B cell (primary cell): Measurements from ENCODE around the gene SEMA3F. TPM values are rescaled to one million over a fixed set of nuclear protein-coding genes. Genes with fewer than 3 reads are reported as not detected.

Experiments
- ATAC-seq: fragments of 200-7000 bp; cut with Tn5 transposase; one replicate; pipeline ENCODE4 v1.10.0; 2021; ENCODE audit warnings: low read depth, mild to moderate bottlenecking, moderate number of reproducible peaks, moderate library complexity
- CTCF ChIA-PET: fragments of 350-600 bp; sonication (Branson Sonifier 250); formaldehyde crosslinking; loops from one replicate; lab custom pipeline; 2021; ENCODE audit warnings: antibody characterized with exemption, inconsistent platforms; lab: Charles Lee
- POLR2A ChIA-PET: fragments of 350-600 bp; sonication (Branson Sonifier 250); formaldehyde crosslinking; loops from one replicate; lab custom pipeline; 2021; ENCODE audit warnings: antibody characterized with exemption; lab: Charles Lee
- DNase-seq: peaks from one replicate; pipeline ENCODE4 v3.0.0; 2013
- H2AFZ ChIP-seq: 2 replicates; pipeline ENCODE4 v1.6.1; 2012; ENCODE audit warnings: mild to moderate bottlenecking, low read depth, low read length; ENCODE audit not compliant: insufficient read depth, poor library complexity, severe bottlenecking
- H3K27ac ChIP-seq, 2 donors: 1 replicate in 1 of 2; 2 replicates in 1 of 2; pipeline ENCODE4 v1.5.1; 2012 to 2013; ENCODE audit warnings: low read length in 2 of 2, mild to moderate bottlenecking in 2 of 2, moderate library complexity in 1 of 2
- H3K27me3 ChIP-seq, 4 experiments: fragments of 200-600 bp in 1 of 4; sonication (generic) in 1 of 4; replicated peaks in 1 of 4; 1 replicate in 2 of 4; 2 replicates in 2 of 4; pipeline versions ENCODE4 v1.6.1 to v1.7.0; 2013 to 2016; ENCODE audit warnings: low read length in 3 of 4, mild to moderate bottlenecking in 2 of 4, mixed read lengths in 1 of 4, moderate library complexity in 1 of 4; ENCODE audit not compliant: insufficient read depth in 4 of 4, control insufficient read depth in 3 of 4; ENCODE audit errors: control extremely low read depth in 1 of 4
- H3K36me3 ChIP-seq, 2 experiments: replicated peaks in 1 of 2; 1 replicate in 1 of 2; 2 replicates in 1 of 2; pipeline versions ENCODE4 v1.6.1 to v1.7.1; 2013; ENCODE audit warnings: low read length in 1 of 2; ENCODE audit not compliant: insufficient read depth in 2 of 2, control insufficient read depth in 1 of 2; ENCODE audit errors: control extremely low read depth in 1 of 2, extremely low read depth in 1 of 2
- H3K4me1 ChIP-seq, 2 donors: fragments of 200-600 bp in 1 of 2; sonication (generic) in 1 of 2; 1 replicate in 1 of 2; 2 replicates in 1 of 2; pipeline versions ENCODE4 v1.5.1 to v1.6.1; 2013 to 2017; ENCODE audit warnings: low read length in 2 of 2; ENCODE audit not compliant: control insufficient read depth in 2 of 2, insufficient read depth in 2 of 2
- H3K4me2 ChIP-seq: replicated peaks from 2 replicates; pipeline ENCODE3; 2012; ENCODE audit warnings: mild to moderate bottlenecking, low read depth, low read length; ENCODE audit not compliant: poor library complexity, severe bottlenecking
- H3K4me3 ChIP-seq, 5 experiments: fragments of 200-600 bp in 1 of 5; sonication (generic) in 1 of 5; 1 replicate in 3 of 5; 2 replicates in 2 of 5; pipeline versions ENCODE4 v1.5.1 to v1.7.0; 2011 to 2016; ENCODE audit warnings: low read length in 4 of 5, mild to moderate bottlenecking in 4 of 5, low read depth in 2 of 5, control low read depth in 1 of 5, moderate library complexity in 1 of 5; ENCODE audit not compliant: insufficient read depth in 1 of 5; ENCODE audit errors: control extremely low read depth in 1 of 5, extremely low read depth in 1 of 5
- H3K79me2 ChIP-seq: fragments of 200-600 bp; sonication (generic); one replicate; pipeline ENCODE4 v1.6.0; 2016; ENCODE audit warnings: low read length; ENCODE audit not compliant: control insufficient read depth, insufficient read depth
- H3K9ac ChIP-seq: fragments of 200-600 bp; sonication (generic); 2 replicates; pipeline ENCODE4 v1.6.1; 2017; ENCODE audit warnings: mild to moderate bottlenecking, low read length, moderate library complexity
- H3K9me3 ChIP-seq, 3 donors: one replicate each; pipeline versions ENCODE4 v1.6.1 to v1.7.1; 2013; ENCODE audit warnings: low read length in 2 of 3; ENCODE audit not compliant: control insufficient read depth in 2 of 3, insufficient read depth in 1 of 3; ENCODE audit errors: control extremely low read depth in 1 of 3
- H4K20me1 ChIP-seq: 2 replicates; pipeline ENCODE4 v1.6.0; 2012; ENCODE audit warnings: mild to moderate bottlenecking, low read length; ENCODE audit not compliant: insufficient read depth, control insufficient read depth, poor library complexity, severe bottlenecking
- H3K27ac Mint-ChIP-seq: one replicate; pipeline ENCODE4 v1.8.0; 2021; ENCODE audit warnings: mixed read lengths
- H3K27me3 Mint-ChIP-seq: one replicate; pipeline ENCODE4 v1.8.0; 2021; ENCODE audit warnings: mixed read lengths
- H3K4me1 Mint-ChIP-seq: one replicate; pipeline ENCODE4 v1.8.0; 2021; ENCODE audit warnings: mixed read lengths
- H3K4me3 Mint-ChIP-seq: one replicate; pipeline ENCODE4 v1.8.0; 2021; ENCODE audit warnings: mixed read lengths
- H3K9me3 Mint-ChIP-seq: one replicate; pipeline ENCODE4 v1.8.0; 2022; ENCODE audit warnings: mixed read lengths; ENCODE audit not compliant: insufficient read depth
- EZH2 ChIP-seq: IDR thresholded peaks from 2 replicates; pipeline ENCODE4 v1.6.1; 2012; ENCODE audit warnings: borderline replicate concordance, low read depth, mild to moderate bottlenecking, moderate library complexity, low read length; ENCODE audit not compliant: insufficient read depth, poor library complexity, severe bottlenecking
- WGBS: methylation state at CpG from one replicate; pipeline ENCODE4 v1.1.5; 2013; ENCODE audit warnings: missing lambda C conversion rate; ENCODE audit not compliant: insufficient coverage; 5-methylcytosine and 5-hydroxymethylcytosine counted together
- intact Hi-C: fragments of 100-400 bp; cut with micrococcal nuclease; formaldehyde crosslinking; loops from one replicate; pipeline ENCODE4 v1.10.0; 2022
- polyA plus RNA-seq: library from polyadenylated mRNA; depleted of rRNA; stranded (reverse); fragments of >200 nt; gene quantifications from 2 replicates; pipeline ENCODE4 v1.2.3, GENCODE V29; 2012
- total RNA-seq, 2 donors: library from RNA; stranded (reverse); fragments of 120-200 nt in 1 of 2; gene quantifications; 1 replicate in 1 of 2; 2 replicates in 1 of 2; pipeline versions ENCODE4 v1.2.3 to v1.2.4, GENCODE V29; 2013 to 2022
- TF ChIP-seq, protein P1 (sequence below): fragments of 200-600 bp; IDR thresholded peaks from one replicate; pipeline ENCODE4 v1.8.0; 2022; ENCODE audit warnings: antibody characterized with exemption, mild to moderate bottlenecking

SEMA3F gene
- total and polyA plus RNA-seq, 2 donors (not counting 1 experiment from before 2014, with no cell fraction given): 0.27 TPM; not detected in 1

DNA sequence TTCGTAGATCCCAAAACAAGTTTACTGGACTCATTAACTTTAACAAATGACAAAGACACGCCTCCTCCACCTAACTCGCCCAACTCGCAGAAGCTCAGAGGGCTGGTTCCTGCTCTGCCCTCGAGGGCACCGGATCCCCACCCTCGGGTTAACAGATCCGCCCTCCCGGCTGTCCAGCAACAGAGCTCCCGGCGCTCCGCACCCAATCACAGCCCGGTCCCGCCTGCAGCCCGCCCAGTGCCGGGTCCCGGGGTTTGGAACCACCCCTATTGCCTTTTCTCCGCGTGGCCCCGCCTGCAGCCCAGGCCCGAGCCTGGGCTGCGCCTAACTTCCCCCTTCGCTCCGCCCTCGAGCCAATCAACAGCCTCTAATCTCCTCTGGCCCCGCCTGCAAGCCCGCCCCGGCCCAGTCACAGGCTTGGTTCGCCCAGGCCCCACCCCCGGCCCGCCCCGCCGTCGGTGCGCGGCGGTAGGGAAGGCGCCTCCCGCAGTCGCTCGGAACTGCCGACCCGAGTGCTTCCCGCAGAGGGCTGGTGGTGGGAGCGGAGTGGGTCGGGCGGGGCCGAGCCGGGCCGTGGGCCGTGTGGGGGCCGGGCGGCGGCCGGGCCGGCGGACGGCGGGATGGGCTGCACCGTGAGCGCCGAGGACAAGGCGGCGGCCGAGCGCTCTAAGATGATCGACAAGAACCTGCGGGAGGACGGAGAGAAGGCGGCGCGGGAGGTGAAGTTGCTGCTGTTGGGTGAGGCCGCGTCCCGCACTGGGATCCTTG is 80.8 kb downstream of the SEMA3F start, which contains the start of gene GNAI2:
Gene GNAI2 (plus strand): TSS at position 489 of the 768 bp plus-strand sequence. CDS start 132 bp downstream, at position 621.
- Mint-ChIP-seq H3K27ac (peak within 1 kb of the TSS; percentile 97), H3K9me3 (no peaks in the 10 kb centered on the region), H3K4me3 (peak within 1 kb of the TSS; percentile 97), H3K27me3 (no peaks in the 10 kb centered on the region), H3K4me1 (peaks cover 54% of the 10 kb centered on the region)
- H2AFZ ChIP-seq: peak within 1 kb of the TSS; percentile 71
- TF ChIP-seq, protein P1, sequence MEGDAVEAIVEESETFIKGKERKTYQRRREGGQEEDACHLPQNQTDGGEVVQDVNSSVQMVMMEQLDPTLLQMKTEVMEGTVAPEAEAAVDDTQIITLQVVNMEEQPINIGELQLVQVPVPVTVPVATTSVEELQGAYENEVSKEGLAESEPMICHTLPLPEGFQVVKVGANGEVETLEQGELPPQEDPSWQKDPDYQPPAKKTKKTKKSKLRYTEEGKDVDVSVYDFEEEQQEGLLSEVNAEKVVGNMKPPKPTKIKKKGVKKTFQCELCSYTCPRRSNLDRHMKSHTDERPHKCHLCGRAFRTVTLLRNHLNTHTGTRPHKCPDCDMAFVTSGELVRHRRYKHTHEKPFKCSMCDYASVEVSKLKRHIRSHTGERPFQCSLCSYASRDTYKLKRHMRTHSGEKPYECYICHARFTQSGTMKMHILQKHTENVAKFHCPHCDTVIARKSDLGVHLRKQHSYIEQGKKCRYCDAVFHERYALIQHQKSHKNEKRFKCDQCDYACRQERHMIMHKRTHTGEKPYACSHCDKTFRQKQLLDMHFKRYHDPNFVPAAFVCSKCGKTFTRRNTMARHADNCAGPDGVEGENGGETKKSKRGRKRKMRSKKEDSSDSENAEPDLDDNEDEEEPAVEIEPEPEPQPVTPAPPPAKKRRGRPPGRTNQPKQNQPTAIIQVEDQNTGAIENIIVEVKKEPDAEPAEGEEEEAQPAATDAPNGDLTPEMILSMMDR: no peak
- no peak for TF ChIP-seq EZH2
- no peaks in the 10 kb centered on the region for H3K9me3 ChIP-seq
- CTCF ChIA-PET: interaction anchor here (0.6 to 27.3 kb wide), 8 partner anchors 2 to 433 kb away, joined by 3 to 596 read pairs (median 4); partner anchors contain the start of genes GNAI2, HYAL3, INKA1 and NAA80
- H3K9ac ChIP-seq: peak within 1 kb of the TSS; percentile 78
- peaks cover 45% of the 10 kb centered on the region for H4K20me1 ChIP-seq
- peak; percentile 99 for DNase-seq
- no peaks in the 10 kb centered on the region for H3K27me3 ChIP-seq
- intact Hi-C loops: loop anchor here (1.0 to 10.0 kb wide), 9 partner anchors 9 to 1519 kb away; partner anchors contain the start of genes APEH, HYAL2, HYAL3 and IFRD2
- H3K79me2 ChIP-seq: peaks cover 92% of the 10 kb centered on the region
- peak within 1 kb of the TSS; percentile 65 to 91 for H3K27ac ChIP-seq
- H3K36me3 ChIP-seq: peaks cover 0 to 23% of the 10 kb centered on the region in 2 experiments
- POLR2A ChIA-PET: interaction anchor here (0.5 to 1.7 kb wide), 9 partner anchors 8 to 1822 kb away, joined by 3 to 11 read pairs (median 4); partner anchors contain the start of genes HYAL3 and NAA80
- peak within 1 kb of the TSS; percentile 70 to 100 (median 95) for H3K4me3 ChIP-seq
- H3K4me2 ChIP-seq: peak within 1 kb of the TSS; percentile 97
- under 1% methylated on average over 74 of the region's 75 CpGs for WGBS
- peaks cover 39 to 46% of the 10 kb centered on the region in 2 donors for H3K4me1 ChIP-seq
- ATAC-seq: peak; percentile 88
